Fibroblast of lung (primary cell): ENCODE results near the gene STOML2.

Source experiments
- EZH2 ChIP-seq: IDR thresholded peaks from 2 replicates; pipeline ENCODE4 v1.5.1; 2012; ENCODE audit warnings: low read length, control low read depth, mild to moderate bottlenecking; ENCODE audit errors: missing control alignments
- TF ChIP-seq, protein P1 (sequence below), 2 donors: IDR thresholded peaks in 1 of 2; conservative IDR thresholded peaks in 1 of 2; 1 replicate in 1 of 2; 2 replicates in 1 of 2; pipeline ENCODE4 v1.5.1; 2011 to 2012; ENCODE audit warnings: low read length in 2 of 2, control low read depth in 1 of 2, inconsistent platforms in 1 of 2, low read depth in 1 of 2, mild to moderate bottlenecking in 1 of 2

DNA sequence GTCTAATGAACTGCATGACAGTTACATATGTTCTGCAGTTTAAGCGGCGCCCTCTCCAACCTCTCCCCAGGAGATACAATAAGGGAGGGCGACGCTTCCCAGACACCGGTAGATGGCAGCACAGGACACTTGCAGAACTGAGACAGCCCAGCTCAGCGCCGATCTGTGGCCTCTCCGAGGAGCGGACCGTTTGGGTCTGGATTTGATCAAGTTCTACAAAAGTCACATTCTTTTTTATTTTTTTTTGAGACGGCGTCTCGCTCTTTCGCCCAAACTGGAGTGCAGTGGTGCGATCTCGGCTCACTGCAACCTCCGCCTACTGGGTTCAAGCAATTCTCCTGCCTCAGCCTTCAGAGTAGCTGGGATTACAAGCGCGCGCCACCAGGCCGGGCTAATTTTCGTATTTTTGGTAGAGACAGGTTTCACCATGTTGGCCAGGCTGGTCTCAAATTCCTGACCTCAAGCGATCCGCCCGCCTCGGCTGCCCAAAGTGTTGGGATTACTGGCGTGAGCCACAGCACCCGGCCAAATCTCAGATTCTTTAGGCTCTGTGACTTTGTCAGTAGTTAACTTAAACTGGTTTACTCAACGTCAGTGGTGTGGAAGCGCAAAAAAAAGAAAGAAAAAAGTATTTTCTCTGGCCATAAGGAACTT lies 14.1 kb upstream of the STOML2 start:
- TF ChIP-seq, protein P1, sequence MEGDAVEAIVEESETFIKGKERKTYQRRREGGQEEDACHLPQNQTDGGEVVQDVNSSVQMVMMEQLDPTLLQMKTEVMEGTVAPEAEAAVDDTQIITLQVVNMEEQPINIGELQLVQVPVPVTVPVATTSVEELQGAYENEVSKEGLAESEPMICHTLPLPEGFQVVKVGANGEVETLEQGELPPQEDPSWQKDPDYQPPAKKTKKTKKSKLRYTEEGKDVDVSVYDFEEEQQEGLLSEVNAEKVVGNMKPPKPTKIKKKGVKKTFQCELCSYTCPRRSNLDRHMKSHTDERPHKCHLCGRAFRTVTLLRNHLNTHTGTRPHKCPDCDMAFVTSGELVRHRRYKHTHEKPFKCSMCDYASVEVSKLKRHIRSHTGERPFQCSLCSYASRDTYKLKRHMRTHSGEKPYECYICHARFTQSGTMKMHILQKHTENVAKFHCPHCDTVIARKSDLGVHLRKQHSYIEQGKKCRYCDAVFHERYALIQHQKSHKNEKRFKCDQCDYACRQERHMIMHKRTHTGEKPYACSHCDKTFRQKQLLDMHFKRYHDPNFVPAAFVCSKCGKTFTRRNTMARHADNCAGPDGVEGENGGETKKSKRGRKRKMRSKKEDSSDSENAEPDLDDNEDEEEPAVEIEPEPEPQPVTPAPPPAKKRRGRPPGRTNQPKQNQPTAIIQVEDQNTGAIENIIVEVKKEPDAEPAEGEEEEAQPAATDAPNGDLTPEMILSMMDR (conservative IDR thresholded peaks at IDR 0.05 in 1 of 2, IDR thresholded peaks at IDR 0.05 in 1 of 2; ENCODE audit: low read depth in 1 of 2, low read length in 2 of 2): peak; percentile 89 to 96
- TF ChIP-seq EZH2: no peak
